Measurements from ENCODE around the gene DCAF8. TPM values are rescaled to one million over a fixed set of nuclear protein-coding genes. Genes with fewer than 3 reads are reported as not detected.

The DCAF8 gene
- total and polyA plus RNA-seq, 2 experiments from 2014 or later, result 55.0 to 104 TPM

DNA sequence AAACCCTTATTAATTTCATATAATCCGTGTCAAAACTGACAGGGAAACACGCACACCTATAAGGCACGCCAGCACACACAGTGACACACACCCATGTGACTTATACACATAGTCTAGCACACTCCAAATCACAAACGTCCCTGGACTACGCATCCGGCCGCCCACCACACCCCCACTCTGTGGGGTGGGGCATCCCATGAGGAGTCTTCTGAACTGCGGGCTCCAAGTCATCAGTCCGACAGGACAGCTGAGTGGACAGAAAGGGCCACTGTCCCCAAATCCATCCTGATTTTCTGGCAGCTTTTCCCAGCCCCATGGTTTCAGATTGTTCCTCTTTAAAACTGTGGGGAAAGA, 56.3 kb downstream of the DCAF8 start:
- H3K27me3 ChIP-seq (ENCODE audit: insufficient read depth), result no peaks in the 10 kb centered on the region
- H3K4me3 Mint-ChIP-seq, result peak overlapping the region; percentile 83
- H3K4me1 ChIP-seq (ENCODE audit: insufficient read depth), result peaks cover 58% of the 10 kb centered on the region
- peaks cover 41% of the 10 kb centered on the region for H3K79me2 ChIP-seq (replicated peaks; ENCODE audit: insufficient read depth)
- H3K4me3 ChIP-seq, result peak overlapping the region; percentile 96
- DNase-seq (ENCODE audit: low spot score) (no peak), ATAC-seq (peak; percentile 3)
- peaks cover 60% of the 10 kb centered on the region for H3K4me1 Mint-ChIP-seq
- no peaks in the 10 kb centered on the region for H3K9me3 Mint-ChIP-seq
- H3K36me3 Mint-ChIP-seq (ENCODE audit: low read depth), result peaks cover 25% of the 10 kb centered on the region
- peaks cover 20% of the 10 kb centered on the region; the same call in 1 of the 2 replicates for H4K20me1 ChIP-seq (replicated peaks; ENCODE audit: insufficient read depth)
- H3K36me3 ChIP-seq (ENCODE audit: insufficient read depth), result peaks cover 13% of the 10 kb centered on the region
- peak overlapping the region; percentile 20; the same call in 1 of the 2 replicates for H3K27ac ChIP-seq (ENCODE audit: low read depth)
- H3K9me2 ChIP-seq (ENCODE audit: insufficient read depth), result 0 out of 2 replicates have a peak, but pooled peaks cover 8% of the 10 kb centered on the region
- H2AFZ ChIP-seq, result no peak overlapping the region
- H3K4me2 ChIP-seq, result peak overlapping the region; percentile 99
- H3K27me3 Mint-ChIP-seq (ENCODE audit: insufficient read depth, low read depth, poor library complexity), result peaks cover 25% of the 10 kb centered on the region
- H3F3A ChIP-seq (replicated peaks; ENCODE audit: low read depth), result peaks cover 9% of the 10 kb centered on the region
- no peak overlapping the region for H3K27ac Mint-ChIP-seq
- TF ChIP-seq, protein P1, sequence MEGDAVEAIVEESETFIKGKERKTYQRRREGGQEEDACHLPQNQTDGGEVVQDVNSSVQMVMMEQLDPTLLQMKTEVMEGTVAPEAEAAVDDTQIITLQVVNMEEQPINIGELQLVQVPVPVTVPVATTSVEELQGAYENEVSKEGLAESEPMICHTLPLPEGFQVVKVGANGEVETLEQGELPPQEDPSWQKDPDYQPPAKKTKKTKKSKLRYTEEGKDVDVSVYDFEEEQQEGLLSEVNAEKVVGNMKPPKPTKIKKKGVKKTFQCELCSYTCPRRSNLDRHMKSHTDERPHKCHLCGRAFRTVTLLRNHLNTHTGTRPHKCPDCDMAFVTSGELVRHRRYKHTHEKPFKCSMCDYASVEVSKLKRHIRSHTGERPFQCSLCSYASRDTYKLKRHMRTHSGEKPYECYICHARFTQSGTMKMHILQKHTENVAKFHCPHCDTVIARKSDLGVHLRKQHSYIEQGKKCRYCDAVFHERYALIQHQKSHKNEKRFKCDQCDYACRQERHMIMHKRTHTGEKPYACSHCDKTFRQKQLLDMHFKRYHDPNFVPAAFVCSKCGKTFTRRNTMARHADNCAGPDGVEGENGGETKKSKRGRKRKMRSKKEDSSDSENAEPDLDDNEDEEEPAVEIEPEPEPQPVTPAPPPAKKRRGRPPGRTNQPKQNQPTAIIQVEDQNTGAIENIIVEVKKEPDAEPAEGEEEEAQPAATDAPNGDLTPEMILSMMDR (conservative IDR thresholded peaks at IDR 0.05; ENCODE audit: low read depth in 2 of 2), result no peak
- TF ChIP-seq, protein P2, sequence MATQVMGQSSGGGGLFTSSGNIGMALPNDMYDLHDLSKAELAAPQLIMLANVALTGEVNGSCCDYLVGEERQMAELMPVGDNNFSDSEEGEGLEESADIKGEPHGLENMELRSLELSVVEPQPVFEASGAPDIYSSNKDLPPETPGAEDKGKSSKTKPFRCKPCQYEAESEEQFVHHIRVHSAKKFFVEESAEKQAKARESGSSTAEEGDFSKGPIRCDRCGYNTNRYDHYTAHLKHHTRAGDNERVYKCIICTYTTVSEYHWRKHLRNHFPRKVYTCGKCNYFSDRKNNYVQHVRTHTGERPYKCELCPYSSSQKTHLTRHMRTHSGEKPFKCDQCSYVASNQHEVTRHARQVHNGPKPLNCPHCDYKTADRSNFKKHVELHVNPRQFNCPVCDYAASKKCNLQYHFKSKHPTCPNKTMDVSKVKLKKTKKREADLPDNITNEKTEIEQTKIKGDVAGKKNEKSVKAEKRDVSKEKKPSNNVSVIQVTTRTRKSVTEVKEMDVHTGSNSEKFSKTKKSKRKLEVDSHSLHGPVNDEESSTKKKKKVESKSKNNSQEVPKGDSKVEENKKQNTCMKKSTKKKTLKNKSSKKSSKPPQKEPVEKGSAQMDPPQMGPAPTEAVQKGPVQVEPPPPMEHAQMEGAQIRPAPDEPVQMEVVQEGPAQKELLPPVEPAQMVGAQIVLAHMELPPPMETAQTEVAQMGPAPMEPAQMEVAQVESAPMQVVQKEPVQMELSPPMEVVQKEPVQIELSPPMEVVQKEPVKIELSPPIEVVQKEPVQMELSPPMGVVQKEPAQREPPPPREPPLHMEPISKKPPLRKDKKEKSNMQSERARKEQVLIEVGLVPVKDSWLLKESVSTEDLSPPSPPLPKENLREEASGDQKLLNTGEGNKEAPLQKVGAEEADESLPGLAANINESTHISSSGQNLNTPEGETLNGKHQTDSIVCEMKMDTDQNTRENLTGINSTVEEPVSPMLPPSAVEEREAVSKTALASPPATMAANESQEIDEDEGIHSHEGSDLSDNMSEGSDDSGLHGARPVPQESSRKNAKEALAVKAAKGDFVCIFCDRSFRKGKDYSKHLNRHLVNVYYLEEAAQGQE (IDR thresholded peaks at IDR 0.05; ENCODE audit: unreplicated experiment), result no peak
- no peak for TF ChIP-seq CREB1 (CRISPR knock-in tag; IDR thresholded peaks at IDR 0.05; ENCODE audit: low read depth)

DNA sequence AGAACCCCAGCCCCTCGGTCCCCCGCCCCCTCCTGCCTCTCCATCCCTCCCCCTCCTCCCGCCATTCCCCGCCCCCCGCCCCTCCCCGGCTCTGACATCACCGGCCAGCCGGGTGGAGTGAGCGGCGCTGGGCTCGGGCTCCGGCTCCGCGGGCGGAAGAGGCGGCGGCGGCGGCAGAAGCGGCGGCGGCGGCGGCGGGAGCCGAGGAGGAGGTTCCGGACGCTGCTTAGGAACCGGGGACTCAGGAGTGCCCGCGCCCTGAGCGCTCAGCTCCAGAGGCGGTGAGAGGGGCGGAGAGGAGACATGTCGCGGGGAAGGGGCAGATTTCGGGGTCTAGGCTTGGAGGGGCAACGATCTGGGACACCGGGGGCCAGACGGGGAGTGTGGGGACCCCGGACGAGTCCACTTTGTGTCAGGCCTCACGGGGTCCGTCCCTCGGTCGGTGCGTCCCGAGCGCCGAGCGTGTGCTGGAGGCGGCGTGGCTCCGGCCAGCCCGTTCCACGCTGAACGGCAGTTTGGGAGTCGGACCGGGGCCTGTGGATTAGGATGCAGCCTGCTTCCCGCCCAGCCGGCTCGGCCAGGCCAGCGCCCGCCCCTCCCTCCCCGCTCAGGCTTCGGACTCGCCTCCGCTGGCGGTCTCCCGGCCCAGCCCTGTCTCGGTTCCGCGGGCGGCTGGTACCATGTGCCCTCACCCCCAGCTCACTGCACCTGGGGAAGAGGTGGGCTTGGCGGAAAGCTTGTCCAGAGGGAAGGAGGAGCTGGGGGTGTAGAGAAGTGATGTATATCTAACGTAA, 56.9 kb downstream of the DCAF8 start, which contains the start of gene PEA15:
Gene PEA15, plus strand, starts transcription at position 143 of the 794 bp plus-strand sequence. CDS start 6,161 bp downstream, outside the sequence.
- H3K36me3 ChIP-seq (ENCODE audit: insufficient read depth), result peaks cover 12% of the 10 kb centered on the region
- 0 out of 2 replicates have a peak within 1 kb of the TSS, but pooled peaks have one; percentile 37 for H3K27ac Mint-ChIP-seq
- peaks cover 55% of the 10 kb centered on the region for H3K4me1 Mint-ChIP-seq
- H3K27me3 ChIP-seq (ENCODE audit: insufficient read depth), result no peaks in the 10 kb centered on the region
- peaks cover 9% of the 10 kb centered on the region for H3F3A ChIP-seq (replicated peaks; ENCODE audit: low read depth)
- ATAC-seq, result peak; percentile 71
- peak within 1 kb of the TSS; percentile 96 for H3K4me3 ChIP-seq
- peaks cover 53% of the 10 kb centered on the region for H3K4me1 ChIP-seq (ENCODE audit: insufficient read depth)
- peaks cover 20% of the 10 kb centered on the region; the same call in 1 of the 2 replicates for H4K20me1 ChIP-seq (replicated peaks; ENCODE audit: insufficient read depth)
- H3K36me3 Mint-ChIP-seq (ENCODE audit: low read depth), result peaks cover 23% of the 10 kb centered on the region
- TF ChIP-seq, protein P1 (conservative IDR thresholded peaks at IDR 0.05; ENCODE audit: low read depth in 2 of 2), result no peak
- TF ChIP-seq, protein P2 (IDR thresholded peaks at IDR 0.05; ENCODE audit: unreplicated experiment), result no peak
- peak; percentile 66; the same call in 1 of the 2 replicates for TF ChIP-seq CREB1 (CRISPR knock-in tag; IDR thresholded peaks at IDR 0.05; ENCODE audit: low read depth)
- peak; percentile 64 for TF ChIP-seq POLR2AphosphoS5 (IDR thresholded peaks at IDR 0.05; ENCODE audit: low read depth)
- TF ChIP-seq JUNB (IDR thresholded peaks at IDR 0.05; ENCODE audit: unreplicated experiment), result no peak
- TF ChIP-seq, protein P3, sequence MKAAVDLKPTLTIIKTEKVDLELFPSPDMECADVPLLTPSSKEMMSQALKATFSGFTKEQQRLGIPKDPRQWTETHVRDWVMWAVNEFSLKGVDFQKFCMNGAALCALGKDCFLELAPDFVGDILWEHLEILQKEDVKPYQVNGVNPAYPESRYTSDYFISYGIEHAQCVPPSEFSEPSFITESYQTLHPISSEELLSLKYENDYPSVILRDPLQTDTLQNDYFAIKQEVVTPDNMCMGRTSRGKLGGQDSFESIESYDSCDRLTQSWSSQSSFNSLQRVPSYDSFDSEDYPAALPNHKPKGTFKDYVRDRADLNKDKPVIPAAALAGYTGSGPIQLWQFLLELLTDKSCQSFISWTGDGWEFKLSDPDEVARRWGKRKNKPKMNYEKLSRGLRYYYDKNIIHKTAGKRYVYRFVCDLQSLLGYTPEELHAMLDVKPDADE (IDR thresholded peaks at IDR 0.05), result no peak
- peaks cover 25% of the 10 kb centered on the region for H3K27me3 Mint-ChIP-seq (ENCODE audit: insufficient read depth, low read depth, poor library complexity)
- no peaks in the 10 kb centered on the region for H3K9me3 Mint-ChIP-seq
- H3K27ac ChIP-seq (ENCODE audit: low read depth), result peak within 1 kb of the TSS; percentile 20; the same call in 1 of the 2 replicates
- H3K79me2 ChIP-seq (replicated peaks; ENCODE audit: insufficient read depth), result peaks cover 38% of the 10 kb centered on the region
- DNase-seq (ENCODE audit: low spot score), result peak; percentile 90
- 0 out of 2 replicates have a peak, but pooled peaks cover 8% of the 10 kb centered on the region for H3K9me2 ChIP-seq (ENCODE audit: insufficient read depth)
- peak within 1 kb of the TSS; percentile 95 for H2AFZ ChIP-seq
- peak within 1 kb of the TSS; percentile 83 for H3K4me3 Mint-ChIP-seq
- peak within 1 kb of the TSS; percentile 99 for H3K4me2 ChIP-seq

Measured in GM23338 (cell line).